ENCODE data around the gene ST7.

DNA sequence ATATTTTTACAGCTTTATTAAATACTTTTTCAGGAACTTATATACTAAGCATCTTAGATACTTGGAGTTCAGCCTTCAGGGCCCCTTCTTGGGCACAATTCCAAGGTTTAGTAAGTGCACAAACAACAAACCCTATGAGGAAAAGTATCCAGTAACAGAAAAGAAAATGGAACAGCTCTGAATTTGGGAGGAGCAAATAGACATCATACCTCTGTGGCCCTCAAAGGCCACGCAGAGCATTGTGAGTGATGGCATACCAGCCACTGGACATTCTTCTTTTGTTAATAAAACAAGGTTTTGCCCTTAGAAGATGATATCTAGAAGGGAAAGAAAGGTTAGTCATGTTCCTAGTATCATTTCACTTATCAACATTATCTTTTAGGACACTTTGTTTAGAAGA is 46.0 kb downstream of the ST7 start:
- TF ChIP-seq EP300 (conservative IDR thresholded peaks at IDR 0.05; ENCODE audit: poor library complexity, severe bottlenecking) (no peak), EZH2 (IDR thresholded peaks at IDR 0.05; ENCODE audit: borderline replicate concordance, insufficient read depth, low read length, poor library complexity, severe bottlenecking) (no peak), TAF1 (IDR thresholded peaks at IDR 0.05; ENCODE audit: low read depth) (no peak), POLR2AphosphoS5 (IDR thresholded peaks at IDR 0.05) (no peak), RAD21 (conservative IDR thresholded peaks at IDR 0.05) (no peak)
- TF ChIP-seq, protein P1, sequence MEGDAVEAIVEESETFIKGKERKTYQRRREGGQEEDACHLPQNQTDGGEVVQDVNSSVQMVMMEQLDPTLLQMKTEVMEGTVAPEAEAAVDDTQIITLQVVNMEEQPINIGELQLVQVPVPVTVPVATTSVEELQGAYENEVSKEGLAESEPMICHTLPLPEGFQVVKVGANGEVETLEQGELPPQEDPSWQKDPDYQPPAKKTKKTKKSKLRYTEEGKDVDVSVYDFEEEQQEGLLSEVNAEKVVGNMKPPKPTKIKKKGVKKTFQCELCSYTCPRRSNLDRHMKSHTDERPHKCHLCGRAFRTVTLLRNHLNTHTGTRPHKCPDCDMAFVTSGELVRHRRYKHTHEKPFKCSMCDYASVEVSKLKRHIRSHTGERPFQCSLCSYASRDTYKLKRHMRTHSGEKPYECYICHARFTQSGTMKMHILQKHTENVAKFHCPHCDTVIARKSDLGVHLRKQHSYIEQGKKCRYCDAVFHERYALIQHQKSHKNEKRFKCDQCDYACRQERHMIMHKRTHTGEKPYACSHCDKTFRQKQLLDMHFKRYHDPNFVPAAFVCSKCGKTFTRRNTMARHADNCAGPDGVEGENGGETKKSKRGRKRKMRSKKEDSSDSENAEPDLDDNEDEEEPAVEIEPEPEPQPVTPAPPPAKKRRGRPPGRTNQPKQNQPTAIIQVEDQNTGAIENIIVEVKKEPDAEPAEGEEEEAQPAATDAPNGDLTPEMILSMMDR (IDR thresholded peaks at IDR 0.05; ENCODE audit: poor library complexity, severe bottlenecking) = no peak
- TF ChIP-seq, protein P2, sequence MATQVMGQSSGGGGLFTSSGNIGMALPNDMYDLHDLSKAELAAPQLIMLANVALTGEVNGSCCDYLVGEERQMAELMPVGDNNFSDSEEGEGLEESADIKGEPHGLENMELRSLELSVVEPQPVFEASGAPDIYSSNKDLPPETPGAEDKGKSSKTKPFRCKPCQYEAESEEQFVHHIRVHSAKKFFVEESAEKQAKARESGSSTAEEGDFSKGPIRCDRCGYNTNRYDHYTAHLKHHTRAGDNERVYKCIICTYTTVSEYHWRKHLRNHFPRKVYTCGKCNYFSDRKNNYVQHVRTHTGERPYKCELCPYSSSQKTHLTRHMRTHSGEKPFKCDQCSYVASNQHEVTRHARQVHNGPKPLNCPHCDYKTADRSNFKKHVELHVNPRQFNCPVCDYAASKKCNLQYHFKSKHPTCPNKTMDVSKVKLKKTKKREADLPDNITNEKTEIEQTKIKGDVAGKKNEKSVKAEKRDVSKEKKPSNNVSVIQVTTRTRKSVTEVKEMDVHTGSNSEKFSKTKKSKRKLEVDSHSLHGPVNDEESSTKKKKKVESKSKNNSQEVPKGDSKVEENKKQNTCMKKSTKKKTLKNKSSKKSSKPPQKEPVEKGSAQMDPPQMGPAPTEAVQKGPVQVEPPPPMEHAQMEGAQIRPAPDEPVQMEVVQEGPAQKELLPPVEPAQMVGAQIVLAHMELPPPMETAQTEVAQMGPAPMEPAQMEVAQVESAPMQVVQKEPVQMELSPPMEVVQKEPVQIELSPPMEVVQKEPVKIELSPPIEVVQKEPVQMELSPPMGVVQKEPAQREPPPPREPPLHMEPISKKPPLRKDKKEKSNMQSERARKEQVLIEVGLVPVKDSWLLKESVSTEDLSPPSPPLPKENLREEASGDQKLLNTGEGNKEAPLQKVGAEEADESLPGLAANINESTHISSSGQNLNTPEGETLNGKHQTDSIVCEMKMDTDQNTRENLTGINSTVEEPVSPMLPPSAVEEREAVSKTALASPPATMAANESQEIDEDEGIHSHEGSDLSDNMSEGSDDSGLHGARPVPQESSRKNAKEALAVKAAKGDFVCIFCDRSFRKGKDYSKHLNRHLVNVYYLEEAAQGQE (IDR thresholded peaks at IDR 0.05; ENCODE audit: borderline replicate concordance) = no peak
